Neural cell (in vitro differentiated cells): Measurements from ENCODE around the gene PCDH9.

ENCODE experiments used
- CTCF ChIP-seq: fragments of 450-650 bp; IDR thresholded peaks from 2 replicates; pipeline ENCODE4 v1.5.1; 2014; ENCODE audit warnings: antibody characterized with exemption, mild to moderate bottlenecking, moderate library complexity; ENCODE audit not compliant: poor library complexity, severe bottlenecking
- EP300 ChIP-seq: fragments of 450-650 bp; conservative IDR thresholded peaks from 2 replicates; pipeline ENCODE4 v1.6.1; 2014; ENCODE audit warnings: antibody characterized with exemption, mild to moderate bottlenecking, moderate library complexity; ENCODE audit not compliant: poor library complexity, severe bottlenecking
- MXI1 ChIP-seq: fragments of 450-650 bp; conservative IDR thresholded peaks from 2 replicates; pipeline ENCODE4 v1.6.1; 2014; ENCODE audit warnings: antibody characterized with exemption, mild to moderate bottlenecking; ENCODE audit not compliant: poor library complexity, severe bottlenecking
- POLR2AphosphoS5 ChIP-seq: IDR thresholded peaks from 2 replicates; pipeline ENCODE4 v1.6.1; 2012
- RAD21 ChIP-seq: fragments of 450-650 bp; conservative IDR thresholded peaks from 2 replicates; pipeline ENCODE4 v1.6.1; 2014; ENCODE audit warnings: antibody characterized with exemption, mild to moderate bottlenecking, moderate library complexity

GRCh38 chr13:66859078-66859477 lies 371.1 kb downstream of the PCDH9 start:
- TF ChIP-seq EP300 (no peak), CTCF (no peak), RAD21 (no peak), POLR2AphosphoS5 (no peak), MXI1 (no peak)
